Retina (tissue), 1 donor: ENCODE data around the gene GPR68.
"Not testable (repeated sequence)": the region's sequence is repeated elsewhere in the genome, so short reads cannot be mapped to it uniquely, and the experiment has no call there.

ENCODE experiments used
- DNase-seq: peaks from one replicate; pipeline ENCODE4 v3.0.0-alpha.2; 2016

GPR68 gene

DNA sequence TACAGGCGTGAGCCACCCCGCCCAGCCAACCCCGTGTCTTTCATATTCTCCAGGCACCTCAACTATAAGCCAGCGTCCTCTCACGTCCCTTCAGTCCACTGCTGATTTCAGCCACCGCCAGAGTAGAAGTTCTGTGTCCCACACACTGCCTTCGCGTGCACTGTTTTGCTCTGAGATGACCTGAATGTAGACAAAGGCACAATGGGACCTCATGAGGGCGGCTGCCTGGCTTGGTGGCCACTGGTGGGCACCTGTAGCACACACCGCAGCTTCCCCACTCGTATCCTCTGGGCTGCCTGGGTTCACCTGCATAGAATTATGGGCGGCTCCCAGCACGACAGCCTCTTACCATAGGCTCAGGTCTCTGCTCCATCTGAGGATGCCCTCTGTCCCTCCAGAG, 57.2 kb downstream of the GPR68 start:
- no peak for DNase-seq

DNA sequence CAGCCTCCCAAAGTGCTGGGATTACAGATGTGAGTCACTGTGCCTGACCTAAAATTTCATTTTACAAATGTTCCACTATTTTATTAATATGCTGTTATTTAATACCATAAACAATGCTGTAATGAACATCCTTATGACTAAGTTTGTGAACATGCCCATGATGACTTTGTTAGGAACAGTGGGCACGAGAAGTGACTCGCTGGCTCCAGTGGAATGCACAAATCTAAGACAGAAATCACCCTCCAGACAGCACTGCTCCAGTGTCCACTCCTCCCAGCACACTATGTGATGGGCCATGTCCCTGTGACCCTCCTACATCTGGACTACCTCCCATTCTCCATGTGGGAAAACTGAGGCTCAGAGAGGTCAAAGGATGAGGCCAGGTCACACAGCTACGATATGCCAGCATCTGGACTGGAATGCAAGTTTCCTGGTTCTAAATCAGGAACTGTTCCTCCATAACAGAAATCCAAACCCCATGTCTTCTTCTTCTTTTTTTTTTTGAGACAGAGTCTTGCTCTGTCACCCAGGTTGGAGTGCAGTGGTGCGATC, 57.9 kb downstream of the GPR68 start:
- DNase-seq, result no peak

DNA sequence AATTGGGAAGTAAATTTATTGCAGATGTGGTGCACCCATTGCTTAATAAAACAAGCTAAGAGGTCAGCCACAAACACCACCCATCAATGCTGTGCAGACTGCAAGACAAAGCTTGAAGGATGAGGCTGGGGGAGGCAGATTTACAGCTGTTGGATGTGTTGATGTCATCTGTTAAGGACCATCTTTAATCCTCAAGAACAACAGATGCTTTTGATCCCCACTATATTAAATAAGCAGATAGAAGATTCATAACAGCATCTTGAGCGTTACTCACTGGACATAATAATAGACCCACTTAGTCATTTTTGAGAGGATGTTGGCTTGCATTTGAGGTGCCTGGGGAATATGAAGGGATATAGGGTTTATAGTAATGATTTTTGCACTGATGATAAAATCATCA, 58.8 kb downstream of the GPR68 start:
- DNase-seq, result no peak

- no peak for DNase-seq
These were observed 59.9 kb downstream of the GPR68 start for GRCh38 chr14:91184559-91184958.

GRCh38 chr14:91182753-91183152, 61.8 kb downstream of the GPR68 start:
- not testable (repeated sequence) for DNase-seq
